SU-DHL-6 (cell line): ENCODE data around the gene PTPN21.

Source experiments
- H2AFZ ChIP-seq: fragments of 200-600 bp; sonication (generic); 2 replicates; pipeline ENCODE4 v1.6.1; 2014; ENCODE audit warnings: low read depth, mild to moderate bottlenecking, moderate library complexity, mixed read lengths, antibody characterized with exemption, low read length; ENCODE audit not compliant: severe bottlenecking
- H3F3A ChIP-seq: fragments of 200-600 bp; shearing (Covaris generic); 2 replicates; pipeline ENCODE4 v1.6.0; 2016; ENCODE audit warnings: antibody characterized with exemption, mild to moderate bottlenecking; ENCODE audit not compliant: insufficient read depth
- H3K27ac ChIP-seq: fragments of 200-600 bp; sonication (generic); 2 replicates; pipeline ENCODE4 v1.5.1; 2016; ENCODE audit warnings: low read depth, mild to moderate bottlenecking, low read length, moderate library complexity, mixed read lengths
- H3K27me3 ChIP-seq: fragments of 200-600 bp; sonication (generic), shearing (Covaris generic); 2 replicates; pipeline ENCODE4 v1.6.0; 2014; ENCODE audit warnings: mild to moderate bottlenecking, low read length
- H3K36me3 ChIP-seq: fragments of 200-600 bp; sonication (generic); 2 replicates; pipeline ENCODE4 v1.6.1; 2014; ENCODE audit warnings: mild to moderate bottlenecking, low read length, mixed read lengths
- H3K4me2 ChIP-seq: fragments of 300-600, 200-600 bp; shearing (Covaris generic), sonication (generic); 2 replicates; pipeline ENCODE4 v1.6.0; 2014; ENCODE audit warnings: low read length, low read depth, mild to moderate bottlenecking; ENCODE audit not compliant: poor library complexity, severe bottlenecking
- H3K4me3 ChIP-seq: fragments of 200-600 bp; sonication (generic); 2 replicates; pipeline ENCODE4 v1.5.1; 2014; ENCODE audit warnings: antibody characterized with exemption, low read length, mild to moderate bottlenecking, mixed read lengths; ENCODE audit not compliant: insufficient read depth, poor library complexity, severe bottlenecking
- H3K79me2 ChIP-seq: fragments of 200-600 bp; sonication (generic); 2 replicates; pipeline ENCODE4 v1.6.1; 2014; ENCODE audit warnings: mild to moderate bottlenecking, low read length, moderate library complexity; ENCODE audit not compliant: insufficient read depth
- H3K9ac ChIP-seq: fragments of 200-600 bp; sonication (generic); 2 replicates; pipeline ENCODE4 v1.7.0; 2014; ENCODE audit warnings: mild to moderate bottlenecking, low read length
- H3K9me2 ChIP-seq: fragments of 200-600 bp; sonication (generic); replicated peaks from 2 replicates; pipeline ENCODE4 v1.6.1; 2014; ENCODE audit warnings: low read length; ENCODE audit not compliant: insufficient read depth
- H3K9me3 ChIP-seq: fragments of 200-600 bp; sonication (generic); 2 replicates; pipeline ENCODE4 v1.6.1; 2014; ENCODE audit warnings: low read length, mixed read lengths; ENCODE audit not compliant: insufficient read depth
- H4K20me1 ChIP-seq: fragments of 200-600 bp; sonication (generic); 2 replicates; pipeline ENCODE4 v1.6.1; 2014; ENCODE audit warnings: low read depth, mild to moderate bottlenecking, antibody characterized with exemption, low read length, moderate library complexity, mixed read lengths
- CTCF ChIP-seq: fragments of 200-600 bp; sonication (generic); IDR thresholded peaks from one replicate; pipeline ENCODE4 v1.5.1; 2017; ENCODE audit warnings: antibody characterized with exemption, mild to moderate bottlenecking, low read length, moderate library complexity; ENCODE audit not compliant: insufficient read depth, poor library complexity, severe bottlenecking
- EZH2phosphoT487 ChIP-seq: fragments of 200-600 bp; sonication (generic), shearing (Covaris generic); conservative IDR thresholded peaks from 2 replicates; pipeline ENCODE4 v1.6.1; 2018; ENCODE audit warnings: mild to moderate bottlenecking, antibody characterized with exemption, low read length, moderate library complexity, mixed read lengths

Gene PTPN21

GRCh38 chr14:88437658-88438057 is 117.1 kb downstream of the PTPN21 start:
- H4K20me1 ChIP-seq: no peaks in the 10 kb centered on the region
- no peaks in the 10 kb centered on the region for H3K27me3 ChIP-seq
- no peaks in the 10 kb centered on the region for H3K36me3 ChIP-seq
- no peaks in the 10 kb centered on the region for H3F3A ChIP-seq
- no peaks in the 10 kb centered on the region for H3K9me2 ChIP-seq
- H3K9me3 ChIP-seq: no peaks in the 10 kb centered on the region
- no peak overlapping the region for H3K27ac ChIP-seq
- H3K9ac ChIP-seq: no peak overlapping the region
- no peaks in the 10 kb centered on the region for H3K79me2 ChIP-seq
- H2AFZ ChIP-seq: no peak overlapping the region
- H3K4me3 ChIP-seq: no peak overlapping the region
- no peak overlapping the region for H3K4me2 ChIP-seq
- TF ChIP-seq EZH2phosphoT487 (no peak), CTCF (no peak)

GRCh38 chr14:88430976-88431375 is 123.8 kb downstream of the PTPN21 start:
- no peaks in the 10 kb centered on the region for H3F3A ChIP-seq
- no peaks in the 10 kb centered on the region for H3K36me3 ChIP-seq
- H3K79me2 ChIP-seq: no peaks in the 10 kb centered on the region
- no peaks in the 10 kb centered on the region for H4K20me1 ChIP-seq
- no peak overlapping the region for H3K9ac ChIP-seq
- TF ChIP-seq CTCF: no peak
- TF ChIP-seq EZH2phosphoT487: no peak
- H3K9me3 ChIP-seq: no peaks in the 10 kb centered on the region
- no peaks in the 10 kb centered on the region for H3K27me3 ChIP-seq
- H3K4me2 ChIP-seq: no peak overlapping the region
- H3K9me2 ChIP-seq: no peaks in the 10 kb centered on the region
- H3K27ac ChIP-seq: no peak overlapping the region
- no peak overlapping the region for H3K4me3 ChIP-seq
- H2AFZ ChIP-seq: no peak overlapping the region

GRCh38 chr14:88426271-88426670 is 128.5 kb downstream of the PTPN21 start:
- H4K20me1 ChIP-seq: no peaks in the 10 kb centered on the region
- no peak overlapping the region for H3K9ac ChIP-seq
- no peaks in the 10 kb centered on the region for H3K9me2 ChIP-seq
- H3K27ac ChIP-seq: no peak overlapping the region
- H3K4me3 ChIP-seq: no peak overlapping the region
- H3K36me3 ChIP-seq: no peaks in the 10 kb centered on the region
- no peak overlapping the region for H2AFZ ChIP-seq
- no peak for TF ChIP-seq CTCF
- no peak for TF ChIP-seq EZH2phosphoT487
- H3K79me2 ChIP-seq: no peaks in the 10 kb centered on the region
- H3K27me3 ChIP-seq: no peaks in the 10 kb centered on the region
- H3K4me2 ChIP-seq: no peak overlapping the region
- H3F3A ChIP-seq: no peaks in the 10 kb centered on the region
- no peaks in the 10 kb centered on the region for H3K9me3 ChIP-seq
